ENCODE measurements around the gene RFTN2.

- no peak for TF ChIP-seq POLR2A (IDR thresholded peaks at IDR 0.05)
- TF ChIP-seq, protein P1, sequence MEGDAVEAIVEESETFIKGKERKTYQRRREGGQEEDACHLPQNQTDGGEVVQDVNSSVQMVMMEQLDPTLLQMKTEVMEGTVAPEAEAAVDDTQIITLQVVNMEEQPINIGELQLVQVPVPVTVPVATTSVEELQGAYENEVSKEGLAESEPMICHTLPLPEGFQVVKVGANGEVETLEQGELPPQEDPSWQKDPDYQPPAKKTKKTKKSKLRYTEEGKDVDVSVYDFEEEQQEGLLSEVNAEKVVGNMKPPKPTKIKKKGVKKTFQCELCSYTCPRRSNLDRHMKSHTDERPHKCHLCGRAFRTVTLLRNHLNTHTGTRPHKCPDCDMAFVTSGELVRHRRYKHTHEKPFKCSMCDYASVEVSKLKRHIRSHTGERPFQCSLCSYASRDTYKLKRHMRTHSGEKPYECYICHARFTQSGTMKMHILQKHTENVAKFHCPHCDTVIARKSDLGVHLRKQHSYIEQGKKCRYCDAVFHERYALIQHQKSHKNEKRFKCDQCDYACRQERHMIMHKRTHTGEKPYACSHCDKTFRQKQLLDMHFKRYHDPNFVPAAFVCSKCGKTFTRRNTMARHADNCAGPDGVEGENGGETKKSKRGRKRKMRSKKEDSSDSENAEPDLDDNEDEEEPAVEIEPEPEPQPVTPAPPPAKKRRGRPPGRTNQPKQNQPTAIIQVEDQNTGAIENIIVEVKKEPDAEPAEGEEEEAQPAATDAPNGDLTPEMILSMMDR (IDR thresholded peaks at IDR 0.05): no peak
Observed at GRCh38 chr2:197675246-197675645, at the start of gene RFTN2.
